GM12875 (cell line): ENCODE results near the gene ALDH3A2.

Experiments
- H3K4me3 ChIP-seq: one replicate; pipeline ENCODE4 v1.5.1; 2011; ENCODE audit warnings: low read depth, low read length, control low read depth
- TF ChIP-seq, protein P1 (sequence below): IDR thresholded peaks from 2 replicates; pipeline ENCODE4 v1.5.1; 2011; ENCODE audit warnings: low read depth, mild to moderate bottlenecking, control low read depth, inconsistent platforms, low read length, moderate library complexity, borderline replicate concordance; ENCODE audit not compliant: insufficient read depth

The ALDH3A2 gene

GRCh38 chr17:19648475-19649273, at the start of gene ALDH3A2:
TSS of gene ALDH3A2 (plus strand) at chr17:19648751. CDS start at chr17:19648972, 221 bp downstream.
- peak within 1 kb of the TSS; percentile 88 for H3K4me3 ChIP-seq
- TF ChIP-seq, protein P1, sequence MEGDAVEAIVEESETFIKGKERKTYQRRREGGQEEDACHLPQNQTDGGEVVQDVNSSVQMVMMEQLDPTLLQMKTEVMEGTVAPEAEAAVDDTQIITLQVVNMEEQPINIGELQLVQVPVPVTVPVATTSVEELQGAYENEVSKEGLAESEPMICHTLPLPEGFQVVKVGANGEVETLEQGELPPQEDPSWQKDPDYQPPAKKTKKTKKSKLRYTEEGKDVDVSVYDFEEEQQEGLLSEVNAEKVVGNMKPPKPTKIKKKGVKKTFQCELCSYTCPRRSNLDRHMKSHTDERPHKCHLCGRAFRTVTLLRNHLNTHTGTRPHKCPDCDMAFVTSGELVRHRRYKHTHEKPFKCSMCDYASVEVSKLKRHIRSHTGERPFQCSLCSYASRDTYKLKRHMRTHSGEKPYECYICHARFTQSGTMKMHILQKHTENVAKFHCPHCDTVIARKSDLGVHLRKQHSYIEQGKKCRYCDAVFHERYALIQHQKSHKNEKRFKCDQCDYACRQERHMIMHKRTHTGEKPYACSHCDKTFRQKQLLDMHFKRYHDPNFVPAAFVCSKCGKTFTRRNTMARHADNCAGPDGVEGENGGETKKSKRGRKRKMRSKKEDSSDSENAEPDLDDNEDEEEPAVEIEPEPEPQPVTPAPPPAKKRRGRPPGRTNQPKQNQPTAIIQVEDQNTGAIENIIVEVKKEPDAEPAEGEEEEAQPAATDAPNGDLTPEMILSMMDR: no peak

DNA sequence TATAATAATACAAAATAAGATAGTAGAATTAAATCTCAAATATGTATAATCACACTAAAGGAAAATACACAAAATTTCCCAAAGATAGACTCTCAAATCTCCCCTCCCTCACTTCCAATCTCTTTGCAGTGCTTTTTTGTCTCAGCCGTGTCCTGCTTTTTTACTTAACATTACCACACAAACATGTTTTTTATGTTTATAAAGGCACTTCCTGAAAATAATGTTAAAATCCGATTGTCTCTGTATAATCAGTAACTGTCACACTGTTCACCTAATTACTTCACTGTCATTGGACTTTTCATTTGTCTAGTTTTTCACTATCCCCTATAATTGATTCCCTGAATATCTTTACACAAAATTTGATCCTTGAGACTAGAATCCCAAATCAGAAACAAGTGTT, 38.2 kb upstream of the ALDH3A2 start:
- no peak overlapping the region for H3K4me3 ChIP-seq
- TF ChIP-seq, protein P1: no peak

- H3K4me3 ChIP-seq: no peak overlapping the region
- TF ChIP-seq, protein P1: no peak
Observed at GRCh38 chr17:19610879-19611278, 37.7 kb upstream of the ALDH3A2 start.

GRCh38 chr17:19613979-19614378, 34.6 kb upstream of the ALDH3A2 start:
- H3K4me3 ChIP-seq: no peak overlapping the region
- TF ChIP-seq, protein P1: no peak

DNA sequence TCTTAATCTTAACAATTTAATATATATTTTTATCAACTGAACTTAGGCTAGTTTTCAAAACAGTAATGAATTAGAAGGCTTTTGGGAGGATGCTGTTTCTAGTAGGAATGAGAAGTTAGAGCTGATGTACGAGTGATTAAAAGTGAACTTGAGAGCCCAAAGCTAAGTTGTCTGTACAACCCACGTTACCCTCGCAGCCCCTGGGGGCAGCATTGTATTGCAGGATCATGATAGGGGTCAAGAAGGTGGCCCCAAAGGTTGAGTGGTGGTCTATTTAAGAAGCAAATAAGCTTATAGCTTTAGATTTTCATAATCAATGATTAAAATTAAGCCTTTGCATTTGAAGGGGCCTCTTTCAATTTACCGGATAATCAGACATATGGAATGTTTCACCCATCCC, 33.7 kb upstream of the ALDH3A2 start:
- TF ChIP-seq, protein P1: 0 out of 2 replicates have a peak, but pooled peaks have one; percentile 3
- H3K4me3 ChIP-seq: no peak overlapping the region

- no peak overlapping the region for H3K4me3 ChIP-seq
- TF ChIP-seq, protein P1: no peak
Observed at GRCh38 chr17:19618015-19618414, 30.5 kb upstream of the ALDH3A2 start.
